GM21825 (cell line): ENCODE measurements around the gene TSPAN18.

ENCODE experiments used
- ATAC-seq: cut with Tn5 transposase; IDR thresholded peaks from one replicate; pipeline ENCODE4 v1.9.1; 2021; ENCODE audit warnings: mild to moderate bottlenecking, moderate library complexity; ENCODE audit not compliant: unreplicated experiment

The TSPAN18 gene

GRCh38 chr11:44910591-44910990, 183.8 kb downstream of the TSPAN18 start:
- no peak for ATAC-seq

- no peak for ATAC-seq
Measured at GRCh38 chr11:44911029-44911814, 184.5 kb downstream of the TSPAN18 start.

GRCh38 chr11:44912270-44912987, 185.7 kb downstream of the TSPAN18 start:
- no peak for ATAC-seq

GRCh38 chr11:44913502-44913901, 186.7 kb downstream of the TSPAN18 start:
- no peak for ATAC-seq

- ATAC-seq = no peak
Measured at GRCh38 chr11:44914105-44914504, 187.3 kb downstream of the TSPAN18 start.

- ATAC-seq = no peak
Measured at GRCh38 chr11:44915004-44915403, 188.2 kb downstream of the TSPAN18 start.

GRCh38 chr11:44915621-44916020, 188.9 kb downstream of the TSPAN18 start:
- no peak for ATAC-seq

GRCh38 chr11:44916331-44916730, 189.6 kb downstream of the TSPAN18 start:
- ATAC-seq = no peak

GRCh38 chr11:44916801-44917385, 190.1 kb downstream of the TSPAN18 start:
- no peak for ATAC-seq

- no peak for ATAC-seq
Measured at GRCh38 chr11:44917741-44918140, 191.0 kb downstream of the TSPAN18 start.

GRCh38 chr11:44920451-44920850, 193.7 kb downstream of the TSPAN18 start:
- no peak for ATAC-seq

- no peak for ATAC-seq
Measured at GRCh38 chr11:44923115-44923514, 196.4 kb downstream of the TSPAN18 start.

- no peak for ATAC-seq
Measured at GRCh38 chr11:44923806-44924205, 197.0 kb downstream of the TSPAN18 start.

GRCh38 chr11:44926036-44926435, 199.3 kb downstream of the TSPAN18 start:
- no peak for ATAC-seq

- ATAC-seq = no peak
Measured at GRCh38 chr11:44927174-44927661, 200.5 kb downstream of the TSPAN18 start.

- no peak for ATAC-seq
Measured at GRCh38 chr11:44928144-44928543, 201.4 kb downstream of the TSPAN18 start.

GRCh38 chr11:44928816-44929215, 202.1 kb downstream of the TSPAN18 start:
- ATAC-seq = no peak

- no peak for ATAC-seq
Measured at GRCh38 chr11:44930588-44931302, 204.0 kb downstream of the TSPAN18 start.

GRCh38 chr11:44931466-44931865, 204.7 kb downstream of the TSPAN18 start:
- ATAC-seq = no peak

- ATAC-seq = no peak
Measured at GRCh38 chr11:44934110-44934509, 207.3 kb downstream of the TSPAN18 start.

- no peak for ATAC-seq
Measured at GRCh38 chr11:44934735-44935250, 208.0 kb downstream of the TSPAN18 start.
